ENCODE data around the gene CD58. TPM values are rescaled to one million over a fixed set of nuclear protein-coding genes. Genes with fewer than 3 reads are reported as not detected.
A peak's percentile ranks its signal among the peaks of the same experiment; 100 is the strongest.
"Not testable (repeated sequence)": the region's sequence is repeated elsewhere in the genome, so short reads cannot be mapped to it uniquely, and the experiment has no call there.

CD58 gene, protein sequence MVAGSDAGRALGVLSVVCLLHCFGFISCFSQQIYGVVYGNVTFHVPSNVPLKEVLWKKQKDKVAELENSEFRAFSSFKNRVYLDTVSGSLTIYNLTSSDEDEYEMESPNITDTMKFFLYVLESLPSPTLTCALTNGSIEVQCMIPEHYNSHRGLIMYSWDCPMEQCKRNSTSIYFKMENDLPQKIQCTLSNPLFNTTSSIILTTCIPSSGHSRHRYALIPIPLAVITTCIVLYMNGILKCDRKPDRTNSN
- 18.9 and 22.9 TPM in 2 replicates for total RNA-seq (2022)
- Bru-seq, nascent RNA, result percentile 81 among the genes with signal in this experiment
- BruChase-seq, experiment 1, labeled RNA remaining after a 6-hour chase, result percentile 73 among the genes with signal in this experiment
- percentile 65 among the genes with signal in this experiment for BruChase-seq, experiment 2, labeled RNA remaining after a 2-hour chase
- long read RNA-seq, transcript CD58-202 (6 exons, 1,098 nt), result major isoform, 33 of 51 reads
- long read RNA-seq, transcript CD58-201 (4 exons, 892 nt), result minor isoform, 5 of 51 reads
- long read RNA-seq, partial matches to known transcripts, result 1 of 51 reads
- long read RNA-seq, other reads (novel, unspliced or antisense), result 8 of 51 reads

DNA sequence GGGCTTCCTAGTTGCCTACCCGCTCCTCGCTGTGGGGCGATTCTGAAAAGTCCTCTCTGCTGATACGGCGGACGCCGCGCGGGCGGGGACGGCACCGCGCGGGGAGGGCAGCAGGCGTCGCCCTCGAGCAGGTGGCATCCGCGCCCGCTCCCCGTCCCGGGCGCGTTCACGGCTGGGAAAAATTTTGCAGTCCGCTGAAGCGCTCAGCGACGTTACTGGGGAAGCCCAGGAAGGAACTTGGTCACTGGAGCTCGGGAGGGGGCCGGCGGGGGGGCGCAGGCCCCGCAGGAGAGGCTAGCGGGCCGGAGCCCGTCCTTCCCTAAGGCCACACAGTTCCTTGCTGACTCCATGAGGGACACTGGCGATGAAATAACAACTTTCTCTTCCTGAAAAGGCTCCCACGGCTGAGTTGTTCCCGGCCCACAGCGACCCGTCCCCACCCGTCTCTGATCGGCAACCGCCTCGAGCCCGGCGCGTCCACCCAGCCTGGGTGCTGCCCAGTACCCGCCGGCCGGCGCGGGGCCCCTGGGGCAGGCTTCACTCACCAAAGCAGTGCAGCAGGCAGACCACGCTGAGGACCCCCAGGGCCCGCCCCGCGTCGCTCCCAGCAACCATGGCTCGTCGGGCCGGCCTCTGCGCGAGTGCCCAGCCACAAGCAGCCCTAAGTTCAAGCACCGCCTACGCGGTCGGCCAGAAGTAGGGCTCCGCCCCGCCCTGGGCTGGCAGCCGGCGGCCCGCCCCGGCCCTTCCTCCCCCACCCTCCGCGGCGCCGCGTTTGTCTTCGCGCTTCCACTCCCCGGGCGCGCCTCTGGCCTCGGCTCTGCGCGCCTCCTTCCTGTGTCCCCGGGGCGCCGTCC is at the start of gene CD58:
Gene CD58, minus strand, starts transcription at position 669 of the 857 bp plus-strand sequence. Its CDS starts 54 bp downstream, at position 615.
- CTCF ChIA-PET, result interaction anchor here (0.6 to 0.7 kb wide), 4 partner anchors 12 to 432 kb away, joined by 3 to 9 read pairs (median 5); no protein-coding TSS in a partner anchor
- intact Hi-C loops (cut with micrococcal nuclease; ENCODE audit: unreplicated experiment), result loop anchor here (5.0 kb wide), 2 partner anchors 152 to 487 kb away; no protein-coding TSS in a partner anchor
- no TSS peak for BruUV-seq (replicated peaks)
- Mint-ChIP-seq H3K36me3 (ENCODE audit: insufficient read depth, unreplicated experiment) (peaks cover 39% of the 10 kb centered on the region), H3K9me3 (ENCODE audit: low read depth, unreplicated experiment) (no peaks in the 10 kb centered on the region), H3K4me1 (ENCODE audit: low read depth, unreplicated experiment) (peaks cover 52% of the 10 kb centered on the region), H3K4me3 (ENCODE audit: low read depth, unreplicated experiment) (peak within 1 kb of the TSS; percentile 87), H3K27ac (ENCODE audit: unreplicated experiment) (peak within 1 kb of the TSS; percentile 95), H3K27me3 (ENCODE audit: unreplicated experiment) (no peaks in the 10 kb centered on the region)
- DNase-seq, result peak; percentile 82
- TF ChIP-seq, protein P1, sequence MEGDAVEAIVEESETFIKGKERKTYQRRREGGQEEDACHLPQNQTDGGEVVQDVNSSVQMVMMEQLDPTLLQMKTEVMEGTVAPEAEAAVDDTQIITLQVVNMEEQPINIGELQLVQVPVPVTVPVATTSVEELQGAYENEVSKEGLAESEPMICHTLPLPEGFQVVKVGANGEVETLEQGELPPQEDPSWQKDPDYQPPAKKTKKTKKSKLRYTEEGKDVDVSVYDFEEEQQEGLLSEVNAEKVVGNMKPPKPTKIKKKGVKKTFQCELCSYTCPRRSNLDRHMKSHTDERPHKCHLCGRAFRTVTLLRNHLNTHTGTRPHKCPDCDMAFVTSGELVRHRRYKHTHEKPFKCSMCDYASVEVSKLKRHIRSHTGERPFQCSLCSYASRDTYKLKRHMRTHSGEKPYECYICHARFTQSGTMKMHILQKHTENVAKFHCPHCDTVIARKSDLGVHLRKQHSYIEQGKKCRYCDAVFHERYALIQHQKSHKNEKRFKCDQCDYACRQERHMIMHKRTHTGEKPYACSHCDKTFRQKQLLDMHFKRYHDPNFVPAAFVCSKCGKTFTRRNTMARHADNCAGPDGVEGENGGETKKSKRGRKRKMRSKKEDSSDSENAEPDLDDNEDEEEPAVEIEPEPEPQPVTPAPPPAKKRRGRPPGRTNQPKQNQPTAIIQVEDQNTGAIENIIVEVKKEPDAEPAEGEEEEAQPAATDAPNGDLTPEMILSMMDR (IDR thresholded peaks at IDR 0.05; ENCODE audit: unreplicated experiment), result peak; percentile 44

DNA sequence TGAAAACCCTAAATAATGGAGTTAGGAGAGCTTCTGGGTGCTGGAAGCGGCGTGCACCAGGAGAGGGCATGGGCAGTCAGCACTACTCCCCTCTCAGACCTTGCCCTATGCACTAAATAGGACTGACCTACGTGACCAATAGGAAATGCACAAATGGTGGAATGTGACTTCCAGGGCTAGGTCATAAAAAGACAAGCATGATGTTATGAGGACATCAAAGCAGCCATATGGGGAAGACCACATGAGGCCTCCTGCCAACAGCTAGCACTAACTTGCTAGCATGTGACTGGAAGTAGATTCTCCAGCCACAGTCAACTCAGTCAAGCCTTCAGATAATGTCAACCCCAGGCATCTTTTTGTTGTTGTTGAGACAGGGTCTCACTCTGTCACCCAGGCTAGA is 49.6 kb upstream of the CD58 start:
- H3K36me3 Mint-ChIP-seq (ENCODE audit: insufficient read depth, unreplicated experiment); H3K9me3 Mint-ChIP-seq (ENCODE audit: low read depth, unreplicated experiment); BruUV-seq (replicated peaks); intact Hi-C loops (cut with micrococcal nuclease; ENCODE audit: unreplicated experiment); DNase-seq; H3K4me3 Mint-ChIP-seq (ENCODE audit: low read depth, unreplicated experiment); H3K27me3 Mint-ChIP-seq (ENCODE audit: unreplicated experiment); CTCF ChIA-PET; H3K27ac Mint-ChIP-seq (ENCODE audit: unreplicated experiment): not testable (repeated sequence)
- H3K4me1 Mint-ChIP-seq (ENCODE audit: low read depth, unreplicated experiment), result peaks cover 33% of the 10 kb centered on the region

DNA sequence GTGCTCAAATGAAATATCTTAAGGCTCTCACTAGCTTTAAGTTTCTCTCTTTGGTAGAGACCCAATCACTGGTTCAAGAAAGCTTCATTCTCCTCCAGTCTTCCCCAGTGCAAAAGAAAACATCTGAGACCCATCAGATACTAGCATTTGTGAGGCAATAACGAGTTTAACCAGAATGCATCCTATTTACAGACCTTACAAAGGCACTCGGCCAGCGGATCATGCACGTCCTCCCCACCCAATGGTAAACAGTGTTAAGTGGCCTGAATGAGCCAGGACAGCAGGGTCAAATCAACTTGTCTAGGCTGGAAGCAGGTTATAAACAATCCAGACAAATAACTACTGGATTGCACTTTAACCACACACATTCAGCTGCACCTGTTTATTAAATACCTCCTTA is 48.3 kb upstream of the CD58 start:
- peaks cover 27% of the 10 kb centered on the region for H3K4me1 Mint-ChIP-seq (ENCODE audit: low read depth, unreplicated experiment)
- DNase-seq; H3K36me3 Mint-ChIP-seq (ENCODE audit: insufficient read depth, unreplicated experiment); H3K27ac Mint-ChIP-seq (ENCODE audit: unreplicated experiment); intact Hi-C loops (cut with micrococcal nuclease; ENCODE audit: unreplicated experiment); BruUV-seq (replicated peaks); H3K4me3 Mint-ChIP-seq (ENCODE audit: low read depth, unreplicated experiment); H3K9me3 Mint-ChIP-seq (ENCODE audit: low read depth, unreplicated experiment); CTCF ChIA-PET; H3K27me3 Mint-ChIP-seq (ENCODE audit: unreplicated experiment): not testable (repeated sequence)

DNA sequence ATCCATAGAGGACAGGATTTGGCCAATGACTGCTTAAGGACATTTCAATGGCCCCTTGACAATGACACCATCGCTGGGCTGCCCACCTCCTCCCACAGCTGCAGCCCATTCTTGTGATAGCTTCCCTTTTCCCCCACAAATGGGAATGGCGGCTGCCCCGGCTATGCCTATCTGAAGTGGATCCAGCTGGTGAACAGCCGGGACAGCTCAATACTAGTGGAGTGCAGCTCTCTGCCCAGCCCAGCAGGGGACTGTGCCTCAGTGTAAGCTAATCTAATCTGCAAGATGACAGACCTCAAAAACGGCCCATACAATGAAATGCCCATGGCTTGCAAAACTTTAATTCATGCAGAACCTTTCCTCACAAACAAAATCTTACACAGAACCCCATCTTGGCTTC is 47.0 kb upstream of the CD58 start:
- H3K4me3 Mint-ChIP-seq (ENCODE audit: low read depth, unreplicated experiment), result not testable (repeated sequence)

DNA sequence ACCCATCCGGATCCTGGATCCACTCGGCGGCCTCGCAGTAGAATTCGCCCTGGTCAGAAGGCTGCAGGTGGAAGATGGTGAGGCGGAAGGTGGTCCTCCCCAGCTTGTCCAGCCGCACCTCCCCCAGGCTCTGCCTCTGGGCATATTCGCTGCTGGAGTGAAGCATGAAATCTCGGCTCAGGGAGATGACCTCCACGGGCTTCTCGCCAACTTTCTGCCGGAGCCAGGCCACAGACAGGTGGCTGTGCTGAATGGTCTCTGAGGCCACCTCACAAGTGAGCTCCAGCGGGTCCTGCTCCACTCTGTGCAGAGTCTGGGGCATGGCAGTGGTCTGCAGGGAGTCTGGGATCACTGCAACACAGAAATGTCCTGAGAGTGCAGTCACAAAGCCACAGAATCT is 43.0 kb upstream of the CD58 start:
- H3K36me3 Mint-ChIP-seq (ENCODE audit: insufficient read depth, unreplicated experiment); intact Hi-C loops (cut with micrococcal nuclease; ENCODE audit: unreplicated experiment); H3K4me3 Mint-ChIP-seq (ENCODE audit: low read depth, unreplicated experiment); H3K27me3 Mint-ChIP-seq (ENCODE audit: unreplicated experiment); CTCF ChIA-PET; H3K27ac Mint-ChIP-seq (ENCODE audit: unreplicated experiment); BruUV-seq (replicated peaks); H3K9me3 Mint-ChIP-seq (ENCODE audit: low read depth, unreplicated experiment); H3K4me1 Mint-ChIP-seq (ENCODE audit: low read depth, unreplicated experiment); DNase-seq: not testable (repeated sequence)

More for the DNA sequence above, 47.0 kb upstream of the CD58 start:
- BruUV-seq (replicated peaks); H3K27ac Mint-ChIP-seq (ENCODE audit: unreplicated experiment); CTCF ChIA-PET; H3K36me3 Mint-ChIP-seq (ENCODE audit: insufficient read depth, unreplicated experiment); H3K9me3 Mint-ChIP-seq (ENCODE audit: low read depth, unreplicated experiment); intact Hi-C loops (cut with micrococcal nuclease; ENCODE audit: unreplicated experiment); DNase-seq; H3K27me3 Mint-ChIP-seq (ENCODE audit: unreplicated experiment): not testable (repeated sequence)
- peaks cover 27% of the 10 kb centered on the region for H3K4me1 Mint-ChIP-seq (ENCODE audit: low read depth, unreplicated experiment)

DNA sequence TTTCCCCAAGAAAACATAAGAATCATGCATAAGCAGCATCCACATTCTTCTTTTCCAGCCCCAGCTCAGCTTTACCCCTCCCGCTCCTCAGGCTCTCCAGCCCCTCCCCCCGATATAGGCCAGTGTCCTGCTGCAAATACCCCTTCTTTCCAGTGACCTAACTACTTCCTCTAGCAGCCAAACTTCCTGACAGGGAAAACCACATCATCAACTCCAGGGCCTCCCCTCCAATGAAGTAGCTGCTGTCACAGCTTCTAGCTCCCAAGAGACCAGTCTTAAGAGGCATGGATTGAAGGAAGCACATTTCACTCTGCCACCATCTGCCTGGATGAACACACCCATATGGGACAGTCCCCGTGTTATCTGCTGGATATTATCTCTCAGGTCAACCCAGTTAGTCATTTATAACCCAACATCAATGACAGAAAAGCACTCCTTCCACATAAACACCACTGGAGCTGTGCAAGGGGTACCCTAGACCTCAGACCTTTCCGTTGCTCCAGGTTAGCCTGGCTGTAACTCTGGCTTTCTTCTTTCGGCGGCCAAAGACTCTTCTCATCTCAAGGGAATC is 39.1 kb upstream of the CD58 start:
- not testable (repeated sequence) for H3K36me3 Mint-ChIP-seq (ENCODE audit: insufficient read depth, unreplicated experiment)

DNA sequence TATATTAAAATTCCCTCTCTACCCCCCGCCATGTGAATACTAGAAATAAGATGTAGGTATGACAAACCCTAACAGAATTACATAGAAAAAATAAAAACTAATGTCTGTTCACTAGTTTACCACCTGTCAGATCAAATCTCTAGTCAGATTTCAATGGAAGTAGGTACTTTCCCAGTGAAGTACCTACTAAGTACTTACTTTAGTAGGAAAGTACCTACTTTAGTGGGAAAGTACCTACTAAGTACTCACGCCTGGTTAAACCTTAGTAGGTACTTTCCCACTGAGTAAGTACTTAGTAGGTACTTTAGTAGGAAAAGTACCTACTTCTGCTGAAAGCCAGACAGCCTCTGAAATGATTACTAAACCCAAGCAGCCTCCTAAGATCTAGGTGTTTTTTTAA is 38.0 kb upstream of the CD58 start:
- BruUV-seq (replicated peaks); H3K9me3 Mint-ChIP-seq (ENCODE audit: low read depth, unreplicated experiment); DNase-seq; H3K4me1 Mint-ChIP-seq (ENCODE audit: low read depth, unreplicated experiment); intact Hi-C loops (cut with micrococcal nuclease; ENCODE audit: unreplicated experiment); CTCF ChIA-PET; H3K4me3 Mint-ChIP-seq (ENCODE audit: low read depth, unreplicated experiment); H3K36me3 Mint-ChIP-seq (ENCODE audit: insufficient read depth, unreplicated experiment); H3K27ac Mint-ChIP-seq (ENCODE audit: unreplicated experiment); H3K27me3 Mint-ChIP-seq (ENCODE audit: unreplicated experiment): not testable (repeated sequence)

More for the DNA sequence above, 39.1 kb upstream of the CD58 start:
- H3K27ac Mint-ChIP-seq (ENCODE audit: unreplicated experiment); H3K4me3 Mint-ChIP-seq (ENCODE audit: low read depth, unreplicated experiment); intact Hi-C loops (cut with micrococcal nuclease; ENCODE audit: unreplicated experiment); H3K9me3 Mint-ChIP-seq (ENCODE audit: low read depth, unreplicated experiment); H3K27me3 Mint-ChIP-seq (ENCODE audit: unreplicated experiment); DNase-seq; BruUV-seq (replicated peaks); H3K4me1 Mint-ChIP-seq (ENCODE audit: low read depth, unreplicated experiment): not testable (repeated sequence)
- CTCF ChIA-PET, result interaction anchor here (0.6 kb wide), 1 partner anchor 623 kb away, joined by 3 read pairs; no protein-coding TSS in a partner anchor

DNA sequence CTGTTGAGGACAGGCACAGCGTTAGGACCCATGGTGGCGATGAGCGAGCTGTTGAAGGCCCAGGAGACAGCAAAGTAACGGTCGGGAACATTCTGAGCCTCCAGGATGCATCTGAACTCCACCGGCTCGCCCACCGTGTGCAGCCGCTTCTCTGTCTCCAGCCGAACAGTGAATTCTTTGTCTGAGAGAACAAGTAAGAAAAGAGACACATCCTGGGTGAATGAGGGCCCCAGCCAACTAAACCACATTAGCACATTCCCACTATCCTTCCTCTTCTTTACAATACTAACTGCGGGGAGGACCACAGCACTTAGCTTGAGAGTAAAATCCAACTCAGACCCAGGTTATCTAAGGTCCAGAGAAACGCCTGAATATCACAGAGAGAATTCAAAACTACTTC is 37.3 kb upstream of the CD58 start:
- intact Hi-C loops (cut with micrococcal nuclease; ENCODE audit: unreplicated experiment); H3K27ac Mint-ChIP-seq (ENCODE audit: unreplicated experiment); H3K9me3 Mint-ChIP-seq (ENCODE audit: low read depth, unreplicated experiment); BruUV-seq (replicated peaks); H3K27me3 Mint-ChIP-seq (ENCODE audit: unreplicated experiment); DNase-seq; H3K4me3 Mint-ChIP-seq (ENCODE audit: low read depth, unreplicated experiment); H3K36me3 Mint-ChIP-seq (ENCODE audit: insufficient read depth, unreplicated experiment); CTCF ChIA-PET; H3K4me1 Mint-ChIP-seq (ENCODE audit: low read depth, unreplicated experiment): not testable (repeated sequence)

All from Calu3 (cell line).